SK-N-SH (cell line): ENCODE measurements around the gene RAI14. TPM values are rescaled to one million over a fixed set of nuclear protein-coding genes. Genes with fewer than 3 reads are reported as not detected.

Experiments used
- CTCF ChIA-PET: fragments of 300-600, 350-600 bp; formaldehyde crosslinking; extraction: SDS; loops from one replicate; lab custom pipeline; 2021; lab: Yijun Ruan, JAX
- POLR2A ChIA-PET: fragments of 350-600 bp; sonication (Branson Sonifier 250); formaldehyde crosslinking; extraction: SDS; loops from one replicate; lab custom pipeline; 2020; ENCODE audit warnings: antibody characterized with exemption, inconsistent platforms; lab: Yijun Ruan, JAX
- DNase-seq: peaks from one replicate; pipeline ENCODE4 v3.0.0; 2012
- H2AFZ ChIP-seq: fragments of 200-600 bp; sonication (generic); 2 replicates; pipeline ENCODE4 v1.8.1; 2016; ENCODE audit warnings: antibody characterized with exemption, mild to moderate bottlenecking, low read depth
- H3F3A ChIP-seq: fragments of 200-600 bp; sonication (generic); replicated peaks from 2 replicates; pipeline ENCODE3; 2016; ENCODE audit warnings: antibody characterized with exemption, mild to moderate bottlenecking; ENCODE audit not compliant: insufficient read depth
- H3K27ac ChIP-seq, 2 experiments: fragments of 200-500 bp in 1 of 2; fragments of 200-600 bp in 1 of 2; sonication (Bioruptor generic) in 1 of 2; sonication (generic), shearing (Covaris generic) in 1 of 2; 2 replicates each; pipeline versions ENCODE4 v1.5.1 to v1.6.1; 2014 to 2016; ENCODE audit warnings: low read depth in 2 of 2, inconsistent platforms in 1 of 2, low read length in 1 of 2, mild to moderate bottlenecking in 1 of 2, mixed read lengths in 1 of 2
- H3K27me3 ChIP-seq: fragments of 200-600 bp; sonication (generic), shearing (Covaris generic); 2 replicates; pipeline ENCODE4 v1.6.1; 2016; ENCODE audit warnings: mixed run types; ENCODE audit not compliant: insufficient read depth
- H3K36me3 ChIP-seq, 2 experiments: fragments of 200-500 bp in 1 of 2; fragments of 200-600 bp in 1 of 2; sonication (Bioruptor generic) in 1 of 2; sonication (generic) in 1 of 2; replicated peaks in 1 of 2; 2 replicates each; pipeline versions ENCODE3 to v1.5.1; 2014 to 2016; ENCODE audit warnings: low read length in 1 of 2, mild to moderate bottlenecking in 1 of 2; ENCODE audit not compliant: insufficient read depth in 2 of 2, control insufficient read depth in 1 of 2
- H3K4me1 ChIP-seq, 2 experiments: fragments of 200-500 bp in 1 of 2; fragments of 200-600 bp in 1 of 2; sonication (Bioruptor generic) in 1 of 2; sonication (generic), shearing (Covaris generic) in 1 of 2; 2 replicates each; pipeline versions ENCODE4 v1.5.1 to v1.6.1; 2014 to 2016; ENCODE audit warnings: low read depth in 1 of 2, low read length in 1 of 2, mixed run types in 1 of 2; ENCODE audit not compliant: insufficient read depth in 2 of 2, control insufficient read depth in 1 of 2
- H3K4me2 ChIP-seq: fragments of 200-600 bp; sonication (generic), shearing (Covaris generic); 2 replicates; pipeline ENCODE4 v1.6.1; 2017; ENCODE audit warnings: mixed run types
- H3K4me3 ChIP-seq, 2 experiments: fragments of 200-500 bp in 1 of 2; fragments of 200-600 bp in 1 of 2; sonication (Bioruptor generic) in 1 of 2; sonication (generic), shearing (Covaris generic) in 1 of 2; 2 replicates each; pipeline versions ENCODE4 v1.5.1 to v1.8.1; 2014 to 2016; ENCODE audit warnings: low read depth in 2 of 2, inconsistent platforms in 1 of 2, low read length in 1 of 2, mild to moderate bottlenecking in 1 of 2, mixed read lengths in 1 of 2, moderate library complexity in 1 of 2
- H3K79me2 ChIP-seq: fragments of 200-600 bp; sonication (generic); 2 replicates; pipeline ENCODE4 v1.8.1; 2017; ENCODE audit warnings: mild to moderate bottlenecking; ENCODE audit not compliant: insufficient read depth
- H3K9ac ChIP-seq: fragments of 200-600 bp; sonication (generic); 2 replicates; pipeline ENCODE4 v1.6.1; 2017; ENCODE audit warnings: mixed run types
- H3K9me2 ChIP-seq: fragments of 200-600 bp; sonication (generic); 2 replicates; pipeline ENCODE4 v1.6.1; 2017; ENCODE audit warnings: mixed run types
- H3K9me3 ChIP-seq: fragments of 200-600 bp; sonication (generic); 2 replicates; pipeline ENCODE4 v1.6.1; 2017; ENCODE audit warnings: mixed run types, mild to moderate bottlenecking, moderate library complexity
- H4K20me1 ChIP-seq: fragments of 200-600 bp; sonication (generic); 2 replicates; pipeline ENCODE4 v1.6.1; 2017; ENCODE audit warnings: mild to moderate bottlenecking, mixed run types; ENCODE audit not compliant: insufficient read depth
- EP300 ChIP-seq, 2 experiments: IDR thresholded peaks; 2 replicates each; pipeline versions ENCODE4 v1.4.0 to v1.6.1; 2012; ENCODE audit warnings: borderline replicate concordance in 1 of 2, low read depth in 1 of 2, low read length in 1 of 2
- GABPA ChIP-seq: IDR thresholded peaks from 2 replicates; pipeline ENCODE4 v1.4.0; 2012; ENCODE audit warnings: low read depth, mild to moderate bottlenecking
- JUND ChIP-seq: IDR thresholded peaks from 2 replicates; pipeline ENCODE4 v1.4.0; 2012
- POLR2AphosphoS5 ChIP-seq: IDR thresholded peaks from 2 replicates; pipeline ENCODE4 v1.6.1; 2012; ENCODE audit warnings: low read depth, low read length
- RAD21 ChIP-seq: IDR thresholded peaks from 2 replicates; pipeline ENCODE4 v1.6.1; 2012; ENCODE audit warnings: mild to moderate bottlenecking, low read length
- whole genome bisulfite sequencing: methylation state at CpG from one replicate; pipeline ENCODE4 v1.1.6; 2017; ENCODE audit warnings: low lambda C conversion rate; 5-methylcytosine and 5-hydroxymethylcytosine counted together
- polyA plus RNA-seq, 3 experiments: library from polyadenylated mRNA; depleted of rRNA; stranded (reverse); fragments of >200 nt; gene quantifications; 2 replicates each; pipeline ENCODE4 v1.2.3, GENCODE V29; 2012
- TF ChIP-seq, protein P1 (sequence below): IDR thresholded peaks from 2 replicates; pipeline ENCODE4 v1.4.0; 2012; ENCODE audit warnings: low read depth
- TF ChIP-seq, protein P2 (sequence below): IDR thresholded peaks from 2 replicates; pipeline ENCODE4; 2012
- TF ChIP-seq, protein P3 (sequence below): IDR thresholded peaks from 2 replicates; pipeline ENCODE4 v1.6.1; 2012; ENCODE audit warnings: mild to moderate bottlenecking, low read depth, low read length, moderate library complexity

The RAI14 gene
- polyA plus RNA-seq, 1 of the 3 experiments (the other 2 are of a cell fraction) = 53.2 TPM

DNA sequence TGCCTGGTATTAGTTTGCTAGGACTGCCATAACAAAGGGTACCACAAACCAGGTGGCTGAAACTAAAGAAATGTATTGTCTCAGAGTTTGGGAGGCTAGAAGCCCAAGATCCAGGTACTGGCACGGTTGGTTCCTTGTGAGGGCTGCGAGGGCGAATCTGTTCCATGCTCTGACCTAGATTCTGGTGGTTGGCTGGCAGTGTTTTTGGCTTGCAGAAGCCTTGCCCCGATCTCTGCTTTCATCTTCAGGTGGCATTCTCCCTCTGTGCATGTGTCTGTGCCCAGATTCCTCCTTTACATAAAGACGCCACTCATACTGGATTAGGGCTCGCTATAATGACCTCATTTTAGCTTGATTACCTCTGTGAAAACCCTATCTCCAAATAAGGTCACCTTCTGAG, 36.7 kb downstream of the RAI14 start:
- Histone ChIP-seq H4K20me1 (no peaks in the 10 kb centered on the region), H3K9me3 (no peaks in the 10 kb centered on the region), H3K4me1 (peaks cover 0 to 28% of the 10 kb centered on the region in 2 experiments; a peak in 2 of 4 replicates), H3K27ac (peak overlapping the region in 1 of 2 experiments; percentile 84; a peak in 1 of 4 replicates), H3K4me3 (no peak overlapping the region), H3K9me2 (no peaks in the 10 kb centered on the region), H3K9ac (no peak overlapping the region), H3K4me2 (no peak overlapping the region), H3F3A (peaks cover 22% of the 10 kb centered on the region), H3K27me3 (no peaks in the 10 kb centered on the region), H3K79me2 (peaks cover 100% of the 10 kb centered on the region), H2AFZ (no peak overlapping the region), H3K36me3 (peaks cover 14 to 40% of the 10 kb centered on the region in 2 experiments)
- 84% methylated on average over 5 of the region's 6 CpGs for WGBS
- no peak for DNase-seq
- TF ChIP-seq, protein P1, sequence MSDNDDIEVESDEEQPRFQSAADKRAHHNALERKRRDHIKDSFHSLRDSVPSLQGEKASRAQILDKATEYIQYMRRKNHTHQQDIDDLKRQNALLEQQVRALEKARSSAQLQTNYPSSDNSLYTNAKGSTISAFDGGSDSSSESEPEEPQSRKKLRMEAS = no peak
- TF ChIP-seq POLR2AphosphoS5 = 0 out of 2 replicates have a peak, but pooled peaks have one; percentile 16
- ChIA-PET POLR2A (no interaction called here), CTCF (no interaction called here)

DNA sequence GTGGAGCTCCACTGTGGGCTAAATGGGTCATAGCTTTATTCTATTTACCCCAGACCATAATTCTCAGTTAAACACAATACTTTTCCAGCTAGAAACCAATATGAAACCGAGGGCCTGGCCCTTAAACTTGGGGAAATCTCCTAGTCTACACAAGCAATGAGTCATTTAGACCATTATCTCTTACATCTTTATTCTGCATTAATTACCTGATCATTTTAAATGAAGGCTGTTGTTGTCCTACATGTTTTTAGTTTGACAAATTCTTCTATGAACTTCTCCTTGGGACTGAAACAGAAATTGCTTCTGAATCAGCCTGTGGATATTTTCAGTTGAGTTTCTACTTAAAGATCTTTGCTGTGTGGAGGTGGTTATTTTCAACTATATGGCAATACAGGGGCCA, 37.9 kb downstream of the RAI14 start:
- Histone ChIP-seq H3K79me2 (peaks cover 98% of the 10 kb centered on the region), H2AFZ (no peak overlapping the region), H3K27ac (peak overlapping the region in 1 of 2 experiments; percentile 84; a peak in 2 of 4 replicates), H3K9me3 (no peaks in the 10 kb centered on the region), H3K4me3 (no peak overlapping the region), H3K4me2 (peak overlapping the region; percentile 63), H3K9ac (peak overlapping the region; percentile 41; the same call in 1 of the 2 replicates), H4K20me1 (no peaks in the 10 kb centered on the region), H3F3A (peaks cover 14% of the 10 kb centered on the region), H3K4me1 (peaks cover 0 to 27% of the 10 kb centered on the region in 2 experiments; a peak in 2 of 4 replicates), H3K9me2 (no peaks in the 10 kb centered on the region), H3K36me3 (peaks cover 7 to 30% of the 10 kb centered on the region in 2 experiments), H3K27me3 (no peaks in the 10 kb centered on the region)
- no peak for DNase-seq
- ChIA-PET POLR2A (no interaction called here), CTCF (no interaction called here)
- 11% methylated on average over 1 of the region's 1 CpG for WGBS
- TF ChIP-seq JUND = 0 out of 2 replicates have a peak, but pooled peaks have one; percentile 15
- TF ChIP-seq, protein P2, sequence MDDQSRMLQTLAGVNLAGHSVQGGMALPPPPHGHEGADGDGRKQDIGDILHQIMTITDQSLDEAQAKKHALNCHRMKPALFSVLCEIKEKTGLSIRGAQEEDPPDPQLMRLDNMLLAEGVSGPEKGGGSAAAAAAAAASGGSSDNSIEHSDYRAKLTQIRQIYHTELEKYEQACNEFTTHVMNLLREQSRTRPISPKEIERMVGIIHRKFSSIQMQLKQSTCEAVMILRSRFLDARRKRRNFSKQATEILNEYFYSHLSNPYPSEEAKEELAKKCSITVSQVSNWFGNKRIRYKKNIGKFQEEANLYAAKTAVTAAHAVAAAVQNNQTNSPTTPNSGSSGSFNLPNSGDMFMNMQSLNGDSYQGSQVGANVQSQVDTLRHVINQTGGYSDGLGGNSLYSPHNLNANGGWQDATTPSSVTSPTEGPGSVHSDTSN = no peak
- no peak for TF ChIP-seq RAD21
- no peak for TF ChIP-seq GABPA
- TF ChIP-seq, protein P3, sequence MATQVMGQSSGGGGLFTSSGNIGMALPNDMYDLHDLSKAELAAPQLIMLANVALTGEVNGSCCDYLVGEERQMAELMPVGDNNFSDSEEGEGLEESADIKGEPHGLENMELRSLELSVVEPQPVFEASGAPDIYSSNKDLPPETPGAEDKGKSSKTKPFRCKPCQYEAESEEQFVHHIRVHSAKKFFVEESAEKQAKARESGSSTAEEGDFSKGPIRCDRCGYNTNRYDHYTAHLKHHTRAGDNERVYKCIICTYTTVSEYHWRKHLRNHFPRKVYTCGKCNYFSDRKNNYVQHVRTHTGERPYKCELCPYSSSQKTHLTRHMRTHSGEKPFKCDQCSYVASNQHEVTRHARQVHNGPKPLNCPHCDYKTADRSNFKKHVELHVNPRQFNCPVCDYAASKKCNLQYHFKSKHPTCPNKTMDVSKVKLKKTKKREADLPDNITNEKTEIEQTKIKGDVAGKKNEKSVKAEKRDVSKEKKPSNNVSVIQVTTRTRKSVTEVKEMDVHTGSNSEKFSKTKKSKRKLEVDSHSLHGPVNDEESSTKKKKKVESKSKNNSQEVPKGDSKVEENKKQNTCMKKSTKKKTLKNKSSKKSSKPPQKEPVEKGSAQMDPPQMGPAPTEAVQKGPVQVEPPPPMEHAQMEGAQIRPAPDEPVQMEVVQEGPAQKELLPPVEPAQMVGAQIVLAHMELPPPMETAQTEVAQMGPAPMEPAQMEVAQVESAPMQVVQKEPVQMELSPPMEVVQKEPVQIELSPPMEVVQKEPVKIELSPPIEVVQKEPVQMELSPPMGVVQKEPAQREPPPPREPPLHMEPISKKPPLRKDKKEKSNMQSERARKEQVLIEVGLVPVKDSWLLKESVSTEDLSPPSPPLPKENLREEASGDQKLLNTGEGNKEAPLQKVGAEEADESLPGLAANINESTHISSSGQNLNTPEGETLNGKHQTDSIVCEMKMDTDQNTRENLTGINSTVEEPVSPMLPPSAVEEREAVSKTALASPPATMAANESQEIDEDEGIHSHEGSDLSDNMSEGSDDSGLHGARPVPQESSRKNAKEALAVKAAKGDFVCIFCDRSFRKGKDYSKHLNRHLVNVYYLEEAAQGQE = no peak
- no peak for TF ChIP-seq EP300 (IDR thresholded peaks at IDR 0.05; ENCODE audit: borderline replicate concordance in 1 of 2, low read depth in 1 of 2, low read length in 1 of 2)
